Fibroblast of villous mesenchyme (primary cell): ENCODE results near the gene MPL. TPM values are rescaled to one million over a fixed set of nuclear protein-coding genes. Genes with fewer than 3 reads are reported as not detected.

Experiments
- DNase-seq: peaks from one replicate; pipeline ENCODE4 v3.0.0-alpha.2; 2010; ENCODE audit warnings: low read depth
- H3K4me3 ChIP-seq: 2 replicates; pipeline ENCODE4 v1.5.1; 2011; ENCODE audit warnings: low read depth, mild to moderate bottlenecking, low read length
- CTCF ChIP-seq: IDR thresholded peaks from 2 replicates; pipeline ENCODE4 v1.5.1; 2012; ENCODE audit warnings: low read depth, mild to moderate bottlenecking, low read length; ENCODE audit not compliant: insufficient read depth
- total RNA-seq: library from RNA; depleted of rRNA; stranded (reverse); fragments of >200 nt; gene quantifications from 2 replicates; pipeline ENCODE4 v1.2.3, GENCODE V29; 2012

MPL gene
- total RNA-seq, 1 donor: not detected

- no peak for DNase-seq
- TF ChIP-seq CTCF: no peak
These were observed 35.4 kb upstream of the MPL start for GRCh38 chr1:43302201-43302600.

GRCh38 chr1:43302721-43303470 is 34.7 kb upstream of the MPL start:
- DNase-seq: no peak
- no peak for TF ChIP-seq CTCF
- H3K4me3 ChIP-seq: no peak overlapping the region

More at GRCh38 chr1:43302201-43302600, 35.4 kb upstream of the MPL start:
- H3K4me3 ChIP-seq: no peak overlapping the region

- no peak for DNase-seq
- no peak overlapping the region for H3K4me3 ChIP-seq
- TF ChIP-seq CTCF: no peak
These were observed 33.9 kb upstream of the MPL start for GRCh38 chr1:43303471-43304313.

- no peak overlapping the region for H3K4me3 ChIP-seq
- no peak for TF ChIP-seq CTCF
- no peak for DNase-seq
These were observed 33.3 kb upstream of the MPL start for GRCh38 chr1:43304314-43304681.

- TF ChIP-seq CTCF: no peak
- H3K4me3 ChIP-seq: no peak overlapping the region
- DNase-seq: no peak
These were observed 32.8 kb upstream of the MPL start for GRCh38 chr1:43304771-43305300.

GRCh38 chr1:43305461-43305860 is 32.2 kb upstream of the MPL start:
- DNase-seq: no peak

More at GRCh38 chr1:43305461-43305860, 32.2 kb upstream of the MPL start:
- H3K4me3 ChIP-seq: no peak overlapping the region
- no peak for TF ChIP-seq CTCF
